Kidney capillary endothelial cell (primary cell): ENCODE data around the gene C1D.

Source experiments
- DNase-seq: peaks from one replicate; pipeline ENCODE4 v3.0.0-alpha.2; 2018; ENCODE audit warnings: low spot score

Gene C1D

DNA sequence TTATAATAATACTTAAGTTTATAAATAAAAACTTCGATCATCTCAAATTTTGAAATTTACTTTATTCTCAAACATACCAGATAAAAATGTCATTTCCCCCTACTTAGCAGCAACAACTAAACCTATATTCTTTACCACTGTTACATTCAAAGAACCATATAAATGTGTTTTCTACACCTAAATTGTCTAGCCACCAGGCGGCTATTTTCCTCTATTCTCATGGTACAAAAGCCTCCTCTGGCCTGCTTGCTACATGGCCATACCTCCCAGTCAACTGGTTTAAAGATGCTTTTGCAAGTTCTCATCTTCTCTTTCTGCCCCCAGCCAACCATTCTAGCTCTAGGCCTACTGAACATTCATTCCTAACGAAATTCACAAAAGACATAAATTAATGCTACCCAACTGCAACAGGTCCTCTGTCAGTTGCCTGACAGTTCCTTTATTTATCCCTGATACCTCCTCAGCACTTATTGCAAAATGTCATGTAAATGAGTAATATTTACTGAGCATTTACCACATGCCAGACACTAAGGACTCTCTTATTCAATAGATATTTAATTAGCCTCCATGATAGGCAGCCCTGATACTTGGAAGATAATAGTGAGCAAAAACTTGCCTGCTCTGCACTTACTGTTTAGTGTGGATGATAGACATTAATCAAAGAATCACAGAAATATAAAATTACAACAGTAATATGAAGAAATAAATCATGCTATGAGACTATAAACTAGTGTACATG, 5.0 kb downstream of the C1D start:
- DNase-seq: no peak

DNA sequence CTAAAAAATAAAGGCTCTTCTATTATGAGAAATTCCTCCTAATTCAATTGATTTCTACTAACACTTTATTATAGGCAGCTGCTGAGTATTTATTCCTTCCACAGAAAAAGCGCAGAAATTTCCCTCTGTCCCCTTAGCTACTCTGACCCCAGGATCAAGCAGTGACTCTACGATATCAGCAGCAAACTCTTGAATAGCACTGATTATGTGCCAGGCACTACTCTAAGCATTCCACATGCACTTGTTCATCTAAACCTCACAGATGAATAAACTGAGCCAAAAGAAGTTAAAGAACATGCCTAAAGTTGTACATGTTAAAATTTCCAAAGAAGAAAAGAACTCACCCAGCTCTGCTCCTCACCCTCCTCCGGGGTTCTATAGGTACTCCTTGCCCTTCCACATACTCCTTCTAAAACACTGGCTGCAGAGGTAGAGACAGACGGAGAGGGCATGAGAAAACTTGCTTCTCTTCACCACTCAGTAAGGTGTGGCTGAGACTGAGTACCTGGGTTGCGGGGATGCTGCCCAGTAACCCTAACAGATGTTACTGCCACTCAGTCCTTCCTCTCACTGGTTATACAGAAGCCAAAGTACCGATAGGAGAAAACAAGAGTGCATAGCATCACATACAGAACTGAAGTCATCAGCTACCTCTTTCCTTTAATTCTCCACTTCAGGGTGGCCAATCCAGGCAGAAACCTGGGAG, 9.9 kb downstream of the C1D start:
- DNase-seq: no peak

DNA sequence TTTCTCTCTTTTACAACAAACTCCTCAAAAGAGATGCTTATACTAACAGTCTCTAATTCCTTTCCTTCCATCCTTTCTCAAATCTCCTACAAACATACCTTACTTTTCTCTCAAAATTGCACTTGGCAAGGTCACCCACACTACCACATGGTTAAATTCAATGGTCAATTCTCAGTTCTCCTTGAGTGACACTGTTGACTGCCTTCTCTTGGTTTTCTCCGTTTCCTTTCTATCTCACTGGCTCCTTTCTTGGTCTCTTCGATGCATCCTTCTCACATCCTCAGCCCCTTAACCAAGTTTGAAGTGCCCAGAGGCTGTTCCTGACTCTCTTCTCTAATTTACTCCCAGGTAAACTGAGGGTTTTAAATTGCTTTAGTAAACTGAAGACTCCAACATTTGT, 12.5 kb downstream of the C1D start:
- no peak for DNase-seq

DNA sequence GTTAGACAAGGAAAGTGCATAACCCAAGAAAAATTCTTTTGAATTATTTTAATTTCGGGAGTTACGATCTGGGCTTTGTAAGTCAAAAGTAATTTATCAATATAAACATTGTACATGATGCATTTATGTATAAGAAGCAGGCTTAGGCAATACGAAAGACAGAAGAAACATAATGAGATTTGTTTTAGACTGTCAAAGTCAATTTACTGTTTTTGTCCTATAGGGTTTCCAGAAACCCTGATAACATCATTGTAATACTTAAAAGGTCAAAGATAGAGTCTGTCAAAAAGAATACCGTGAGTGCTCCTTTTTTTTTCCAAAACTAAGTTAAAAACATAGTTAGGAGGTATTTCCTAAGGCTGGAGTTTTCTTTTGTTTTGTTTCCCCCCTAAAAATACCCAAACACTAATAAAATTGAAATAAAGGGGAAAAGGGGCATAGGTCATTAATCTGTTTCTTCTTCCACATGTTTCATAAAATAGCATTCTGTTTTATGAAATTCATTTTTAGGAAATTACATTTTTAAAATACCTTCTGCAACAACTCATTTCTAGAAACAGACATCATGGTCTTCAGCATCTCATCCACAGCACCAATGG, 16.1 kb downstream of the C1D start:
- DNase-seq: no peak

DNA sequence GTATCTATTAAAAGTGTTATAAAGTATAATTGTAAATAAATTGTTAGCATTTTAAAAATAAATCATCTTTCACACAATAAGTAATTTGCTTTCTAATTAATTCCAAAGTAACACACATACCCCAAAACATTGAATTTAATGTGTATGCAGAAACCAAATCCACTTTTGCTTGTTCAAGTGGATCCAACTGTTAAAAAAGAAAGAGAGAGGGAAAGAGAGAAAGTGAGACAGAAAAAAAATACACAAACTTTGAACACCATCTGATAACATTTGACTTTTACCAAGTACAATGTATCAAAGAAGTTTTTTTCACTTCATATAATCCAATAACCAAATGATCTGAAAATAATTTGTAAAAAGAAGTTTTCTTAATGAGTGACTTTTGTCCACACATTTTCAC, 16.6 kb downstream of the C1D start:
- no peak for DNase-seq

DNA sequence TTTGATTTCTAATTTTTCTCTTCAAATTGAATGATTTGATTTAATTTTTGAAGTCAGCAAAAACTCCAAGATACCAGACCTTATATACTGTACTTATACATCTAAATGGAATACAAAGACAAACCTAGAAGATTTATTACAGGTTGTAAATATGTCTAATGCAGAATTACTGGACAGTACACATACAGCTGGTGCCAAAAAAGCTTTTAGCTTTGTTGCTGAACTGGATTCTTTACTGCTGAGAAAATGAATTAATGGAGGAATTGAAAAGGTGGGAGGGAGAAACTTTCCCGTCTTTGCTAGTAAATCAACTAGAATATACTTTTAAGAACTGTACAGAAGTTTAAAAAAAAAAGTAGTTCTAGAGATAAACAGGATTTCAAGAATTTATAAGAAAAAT, 17.5 kb downstream of the C1D start:
- DNase-seq: no peak

DNA sequence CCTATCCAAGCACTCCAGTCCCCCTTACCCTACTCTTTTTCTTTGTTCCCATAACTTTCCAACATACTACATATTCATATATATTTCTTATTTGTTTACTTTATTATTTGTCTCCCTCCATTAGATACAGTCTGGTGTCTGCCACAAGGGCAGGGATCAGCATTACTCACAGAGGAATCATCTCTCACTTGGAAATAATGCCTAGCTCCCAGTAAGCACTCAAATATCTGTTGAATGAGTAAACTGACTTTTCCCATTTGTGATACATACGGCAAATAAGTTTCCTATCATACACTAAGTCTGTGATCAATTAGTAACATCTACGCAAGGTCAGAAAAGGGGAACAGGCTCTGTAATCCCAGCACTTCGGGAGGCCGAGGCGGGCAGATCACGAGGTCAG, 18.7 kb downstream of the C1D start:
- DNase-seq: peak; percentile 30

DNA sequence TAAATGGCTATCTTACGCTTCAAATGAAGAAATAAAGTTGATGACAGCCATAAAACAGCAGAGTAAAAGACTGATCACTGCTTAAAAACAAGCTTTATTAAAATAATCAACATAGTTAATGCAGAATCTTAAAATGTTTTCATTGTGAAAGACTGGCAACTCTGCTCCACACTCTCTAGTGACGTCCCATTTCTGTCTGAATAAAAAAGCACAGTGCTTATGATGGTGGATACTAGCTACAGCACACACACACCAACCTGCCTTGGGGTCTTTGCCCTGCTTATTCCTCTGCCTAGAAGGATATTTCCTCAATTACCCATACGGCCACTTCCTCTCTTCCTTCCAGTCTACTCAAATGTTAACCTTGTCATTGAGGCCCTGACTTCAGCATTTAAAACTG, 19.1 kb downstream of the C1D start:
- no peak for DNase-seq

DNA sequence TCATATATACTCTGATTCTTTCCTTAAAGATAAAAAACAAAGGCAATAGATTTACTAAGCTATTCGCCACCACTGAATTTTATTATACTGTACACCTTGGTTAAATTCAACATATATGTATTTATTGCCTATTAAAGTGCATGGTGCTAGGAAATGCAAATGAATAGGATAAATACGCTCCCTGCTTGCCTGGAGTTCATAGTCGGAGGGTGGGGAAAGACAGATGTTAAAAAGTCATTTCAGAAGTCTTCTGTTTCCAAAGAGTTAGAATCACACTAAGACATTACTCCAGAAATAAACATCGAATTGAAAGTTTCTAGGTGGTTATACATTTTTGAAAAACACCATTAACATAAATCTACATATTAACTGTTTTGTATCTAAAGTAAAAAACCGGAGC, 19.8 kb downstream of the C1D start:
- no peak for DNase-seq

DNA sequence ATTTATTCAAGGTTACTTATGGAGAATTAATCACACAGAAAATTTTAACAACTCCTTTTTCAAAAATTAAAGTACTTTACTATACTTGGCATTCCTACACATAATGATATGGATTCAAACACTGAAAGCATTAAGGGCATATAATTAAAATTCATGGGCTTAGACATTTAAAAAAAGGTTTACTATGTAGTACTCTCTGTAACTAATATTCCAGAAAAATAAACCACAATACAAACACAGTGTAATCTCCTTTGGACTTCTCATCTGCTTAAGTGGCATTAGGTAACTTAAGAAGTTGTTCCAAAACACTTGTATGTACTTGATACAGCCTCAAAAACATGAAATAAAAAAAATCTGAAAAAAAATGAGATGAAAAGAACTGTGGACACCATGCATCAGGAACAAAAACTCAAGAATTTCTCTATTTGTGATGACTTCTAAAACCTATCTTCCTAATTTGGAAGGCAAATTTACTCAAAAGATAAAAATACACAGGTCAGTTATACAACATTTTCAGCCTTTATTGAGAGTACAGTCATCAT, 21.0 kb downstream of the C1D start:
- no peak for DNase-seq

DNA sequence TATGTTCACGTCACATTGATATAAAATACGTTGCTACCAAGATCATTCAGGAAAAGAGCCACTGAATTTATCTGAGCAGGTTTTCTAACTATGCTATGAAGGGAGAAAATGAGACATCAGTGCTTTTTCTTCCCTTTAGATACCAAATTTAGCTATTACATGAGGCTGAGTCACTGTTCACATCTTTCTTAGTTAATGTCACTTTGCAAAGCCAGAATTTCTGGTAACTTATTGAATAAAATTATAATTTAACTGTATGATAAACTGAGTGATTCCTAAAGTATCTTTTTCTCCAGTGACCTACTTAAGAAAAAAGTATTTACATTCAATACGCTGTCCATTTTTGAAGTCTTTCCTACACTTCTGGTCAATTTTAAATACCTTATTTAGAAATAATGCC, 22.7 kb downstream of the C1D start:
- no peak for DNase-seq

DNA sequence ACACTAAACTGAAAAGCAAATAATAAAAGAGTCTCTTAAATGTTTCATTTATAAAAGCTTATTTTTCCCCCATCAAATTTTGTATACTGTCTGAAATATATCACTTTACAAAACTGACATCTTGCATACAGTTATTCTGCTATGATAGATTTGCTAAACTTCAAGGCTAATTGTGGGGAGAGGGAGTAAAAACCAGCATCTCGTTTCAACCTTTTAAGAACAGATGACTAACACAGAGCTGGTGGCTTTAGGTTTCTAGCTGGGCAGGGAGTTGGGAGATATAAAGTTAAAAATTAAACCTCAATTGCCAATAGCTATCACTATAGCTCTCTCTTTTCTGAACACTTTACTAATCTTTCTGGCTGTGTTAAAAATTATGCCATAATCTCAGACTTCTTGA, 23.5 kb downstream of the C1D start:
- no peak for DNase-seq

DNA sequence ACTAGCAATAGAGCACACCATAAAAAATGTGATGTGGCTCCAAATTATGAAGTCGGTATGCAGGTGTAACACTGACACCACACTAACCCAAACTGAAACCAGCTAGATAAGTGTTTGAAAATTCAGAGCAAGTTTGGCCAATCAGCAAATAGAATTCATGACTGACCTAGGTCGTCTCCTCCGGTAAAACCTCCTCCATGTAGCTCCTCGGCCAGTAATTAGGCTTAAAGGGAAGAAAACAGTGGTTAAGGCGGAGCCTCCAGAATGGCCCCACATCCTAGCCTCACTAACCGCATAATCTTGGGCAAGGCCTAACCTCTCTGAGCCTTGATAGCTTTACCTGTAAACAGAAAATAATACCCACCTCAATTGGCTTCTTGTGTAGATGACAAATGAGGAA, 30.1 kb downstream of the C1D start:
- no peak for DNase-seq

DNA sequence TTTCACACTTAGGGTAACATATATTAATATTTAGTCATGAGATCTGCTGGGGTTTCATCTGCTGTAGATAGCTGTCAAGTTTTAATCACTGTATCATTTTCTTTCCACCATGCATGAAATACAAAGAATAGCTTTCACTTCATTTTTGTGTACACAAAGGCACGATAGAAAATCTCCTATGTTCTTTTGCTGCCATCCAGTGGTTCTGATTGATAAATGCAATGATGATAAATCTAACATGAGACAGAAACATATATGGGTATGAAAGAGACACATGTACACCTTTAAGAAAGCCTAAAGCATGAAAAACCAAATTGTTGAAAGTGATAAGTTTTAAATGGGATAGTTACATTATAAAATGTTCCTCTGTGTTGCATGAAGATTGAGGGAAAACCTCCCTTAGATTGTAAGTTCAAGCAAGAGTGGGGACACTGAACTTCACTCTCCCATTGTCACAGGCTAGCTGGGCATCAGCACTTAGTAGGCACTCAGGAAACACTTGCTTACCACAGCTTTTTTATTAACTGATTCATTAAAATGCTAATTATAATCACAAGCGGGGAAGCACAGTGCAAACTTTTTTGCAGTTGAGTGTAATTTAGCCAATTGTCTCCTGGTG, 31.2 kb downstream of the C1D start:
- peak; percentile 73 for DNase-seq

DNA sequence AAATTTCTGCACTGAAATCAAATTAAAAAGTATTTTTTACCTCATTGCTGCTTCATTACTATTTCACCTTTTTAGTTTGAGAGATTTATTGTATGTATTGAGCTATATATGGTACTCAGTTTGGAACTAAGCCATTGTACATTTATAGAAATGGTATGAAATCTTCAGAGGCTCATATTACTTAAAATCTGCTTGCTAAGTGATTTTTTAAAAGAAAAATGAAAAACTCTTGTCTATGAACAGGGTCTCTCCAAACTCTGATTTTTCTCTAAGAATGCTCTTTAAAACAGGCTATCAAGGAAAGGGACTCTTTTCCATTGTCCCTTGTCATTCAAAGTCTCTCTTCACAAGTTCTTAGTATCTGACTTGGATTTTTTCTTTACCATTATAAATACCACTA, 31.8 kb downstream of the C1D start:
- no peak for DNase-seq

DNA sequence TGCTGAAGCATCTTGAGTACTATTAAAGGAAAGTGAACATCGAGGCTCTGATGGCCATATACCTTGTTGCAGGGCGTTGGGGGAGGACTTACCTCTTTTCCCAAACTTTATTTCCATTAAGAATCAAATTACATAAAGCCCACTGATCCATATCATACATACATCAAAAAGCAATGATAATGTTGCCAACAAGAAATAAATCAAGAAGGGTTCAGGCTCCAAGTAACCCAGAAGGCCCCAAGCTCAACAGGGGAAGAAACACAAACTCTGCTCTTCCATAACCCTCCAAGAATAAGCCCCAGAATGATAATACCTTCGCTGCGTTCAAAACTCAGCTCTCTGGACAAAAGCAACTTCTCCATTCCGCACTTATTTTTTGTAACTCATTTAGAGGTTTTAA, 32.3 kb downstream of the C1D start:
- DNase-seq: no peak

DNA sequence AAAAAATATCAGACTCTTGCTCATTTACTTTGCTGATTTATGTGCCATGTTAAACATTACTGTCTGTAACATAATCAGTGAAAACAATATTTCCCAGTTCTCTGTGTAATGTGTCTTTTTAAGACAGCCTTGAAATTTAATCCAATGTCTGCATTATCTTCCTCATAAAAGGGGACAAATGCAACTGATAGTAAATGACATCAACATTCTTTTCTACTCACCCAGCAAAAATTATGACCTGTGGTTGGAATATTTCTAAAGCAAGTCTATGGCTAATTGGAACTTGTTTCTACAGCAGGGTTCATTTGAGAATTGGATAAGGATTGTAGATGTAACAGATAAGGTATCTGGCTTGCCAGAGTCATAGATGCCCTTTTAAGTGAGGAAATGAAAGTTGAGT, 34.8 kb downstream of the C1D start:
- no peak for DNase-seq

DNA sequence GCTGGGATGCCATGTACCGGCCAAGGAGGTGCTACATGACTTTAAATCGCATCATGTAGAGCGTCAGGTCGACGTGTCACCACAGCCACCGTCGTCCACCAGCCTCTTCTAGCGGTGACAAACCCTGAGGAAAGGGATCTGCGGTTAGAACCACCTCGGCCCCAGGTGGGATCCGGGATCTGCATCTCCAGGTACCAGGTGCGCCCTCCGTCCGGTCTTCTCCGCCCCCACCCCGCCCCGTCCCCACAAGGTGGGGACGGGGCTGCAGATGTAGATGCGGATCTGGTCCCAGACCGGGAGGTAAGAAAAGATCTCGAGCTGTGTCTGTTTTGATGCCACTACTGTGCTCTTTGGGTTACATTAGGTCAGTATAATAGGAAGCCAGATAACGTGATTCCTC, 38.4 kb downstream of the C1D start:
- no peak for DNase-seq

DNA sequence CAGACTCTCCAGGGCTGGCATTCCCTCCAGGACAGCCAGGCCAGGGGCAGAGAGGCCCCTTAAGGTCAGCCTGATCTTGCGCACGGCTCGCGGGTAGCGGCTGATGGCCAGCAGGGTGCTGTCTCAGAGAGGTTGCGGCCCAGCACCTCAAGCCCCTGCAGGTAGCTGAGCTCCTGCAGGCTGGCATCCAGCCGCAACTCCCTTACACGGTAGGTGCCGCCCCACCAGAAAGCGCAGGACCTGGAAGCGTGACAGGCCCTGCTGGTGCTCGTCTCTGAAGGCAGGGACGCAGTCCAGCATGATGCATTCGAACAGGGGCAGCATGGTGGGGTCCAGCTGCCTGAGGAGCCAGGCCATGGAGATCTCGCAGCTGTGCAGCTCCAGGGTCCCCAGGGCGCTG, 38.9 kb downstream of the C1D start:
- DNase-seq: no peak

DNA sequence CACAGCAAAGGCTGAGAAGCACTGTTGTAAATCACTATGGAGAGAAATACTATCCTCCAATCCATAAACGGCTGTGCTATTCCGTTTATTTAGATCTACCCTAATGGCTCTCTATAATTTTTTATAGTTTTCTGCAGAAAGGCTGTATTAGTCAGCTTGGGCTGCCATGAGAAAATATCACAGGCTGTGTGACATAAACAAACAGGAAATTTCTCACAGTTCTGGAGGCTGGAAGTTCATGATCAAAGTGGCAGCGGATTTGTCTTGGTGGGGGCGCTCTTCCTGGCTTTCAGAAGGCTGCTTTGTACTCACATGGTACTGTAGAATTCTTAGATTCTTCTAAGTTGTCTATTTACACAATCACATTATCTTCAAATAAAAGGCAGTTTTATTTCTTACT, 44.1 kb downstream of the C1D start:
- DNase-seq: peak; percentile 45

DNA sequence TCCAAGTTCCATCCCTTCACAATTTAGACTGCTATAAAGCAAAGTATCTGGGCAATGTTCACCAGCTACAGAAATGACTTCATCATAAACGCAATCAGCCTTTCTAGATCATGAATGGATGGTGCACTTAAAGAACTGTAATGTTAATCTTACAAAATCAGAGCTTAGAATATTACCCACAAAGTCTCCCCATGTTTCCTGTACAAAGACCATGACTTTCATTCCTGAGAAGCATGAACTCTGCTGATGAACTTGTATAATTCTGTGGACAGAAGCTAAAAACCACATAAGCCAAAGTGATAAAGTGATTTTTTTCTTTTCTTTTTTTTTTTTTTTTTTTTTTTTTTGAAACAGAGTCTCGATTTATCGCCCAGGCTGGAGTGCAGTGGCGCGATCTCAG, 53.3 kb downstream of the C1D start:
- DNase-seq: no peak

DNA sequence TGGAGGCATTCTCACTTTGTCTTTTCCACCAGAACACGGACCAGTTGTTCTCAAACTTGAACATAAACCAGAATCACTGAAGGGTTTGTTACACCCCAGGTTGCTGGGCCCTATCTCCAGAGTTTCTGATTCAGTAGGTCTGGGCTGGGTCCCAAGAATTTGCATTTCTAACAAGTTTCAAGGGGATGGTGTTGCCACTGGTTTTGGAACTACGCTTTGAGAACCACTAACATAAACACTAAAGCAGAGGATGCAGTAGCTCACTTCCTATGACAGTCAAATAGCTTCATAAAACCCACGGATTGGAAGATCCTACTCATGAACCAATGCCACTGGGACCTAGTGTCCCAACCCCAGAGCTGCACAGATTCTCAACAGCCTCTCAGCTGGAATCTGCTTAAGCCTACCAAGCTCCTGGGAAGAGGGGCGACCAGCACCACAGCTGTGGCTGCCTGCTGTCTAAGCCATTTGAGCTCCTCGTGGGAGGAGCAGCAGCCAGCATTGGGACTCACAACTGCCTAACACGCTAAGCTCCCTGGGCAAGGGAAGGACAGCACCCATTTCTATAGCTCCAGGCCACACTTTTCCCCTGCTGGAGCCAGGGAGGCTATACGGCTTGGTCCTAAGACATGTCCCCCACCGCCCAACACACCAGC, 62.5 kb downstream of the C1D start:
- no peak for DNase-seq
